ENCODE data around the gene PYROXD2. TPM values are rescaled to one million over a fixed set of nuclear protein-coding genes. Genes with fewer than 3 reads are reported as not detected.
A peak's percentile ranks its signal among the peaks of the same experiment; 100 is the strongest.

PYROXD2 gene
- polyA plus RNA-seq, 1 experiment = 23.1 TPM

- ChIA-PET POLR2A (no interaction called here), CTCF (interaction anchor here (1.0 kb wide), 1 partner anchor 39 kb away, joined by 3 read pairs; no protein-coding TSS in a partner anchor)
- H3K27me3 ChIP-seq (ENCODE audit: control insufficient read depth, insufficient read depth, low read length) = no peaks in the 10 kb centered on the region; the same call in 1 of the 2 replicates
- no peak for TF ChIP-seq CTCF (IDR thresholded peaks at IDR 0.05; ENCODE audit: insufficient read depth, low read depth, low read length)
- H3K4me3 ChIP-seq (ENCODE audit: low read depth, low read length) = no peak overlapping the region
- DNase-seq (ENCODE audit: low read depth) = no peak
- no peaks in the 10 kb centered on the region for H3K36me3 ChIP-seq (ENCODE audit: control insufficient read depth, insufficient read depth, low read length)
These were observed 60.5 kb downstream of the PYROXD2 start for GRCh38 chr10:98354491-98354890.

DNA sequence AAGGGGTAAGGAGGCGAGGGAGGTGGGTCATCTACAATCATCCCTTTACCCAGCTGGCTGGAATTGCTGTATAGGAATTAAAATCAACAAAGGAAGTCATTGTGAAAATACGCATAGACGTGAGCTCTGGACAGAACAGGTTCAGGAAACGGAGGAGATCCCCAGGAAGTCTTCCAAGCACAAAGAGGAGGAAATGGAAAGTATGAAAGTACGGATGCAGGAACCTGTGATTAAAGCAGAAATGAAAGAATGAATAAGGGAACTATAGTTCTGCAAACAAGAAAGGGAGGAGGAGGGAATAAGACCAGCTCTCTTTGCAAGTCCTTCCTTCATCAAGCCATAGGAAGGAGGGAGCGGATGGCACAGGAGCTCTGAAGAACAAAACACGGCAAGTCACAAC lies 61.8 kb downstream of the PYROXD2 start:
- Histone ChIP-seq H3K27me3 (ENCODE audit: control insufficient read depth, insufficient read depth, low read length) (no peaks in the 10 kb centered on the region; the same call in 1 of the 2 replicates), H3K36me3 (ENCODE audit: control insufficient read depth, insufficient read depth, low read length) (no peaks in the 10 kb centered on the region), H3K4me3 (ENCODE audit: low read depth, low read length) (no peak overlapping the region)
- DNase-seq (ENCODE audit: low read depth) = no peak
- CTCF ChIA-PET = interaction anchor here (0.7 to 1.0 kb wide), 3 partner anchors 14 to 111 kb away, joined by 3 read pairs; no protein-coding TSS in a partner anchor
- POLR2A ChIA-PET = no interaction called here
- TF ChIP-seq CTCF (IDR thresholded peaks at IDR 0.05; ENCODE audit: insufficient read depth, low read depth, low read length) = no peak

- DNase-seq (ENCODE audit: low read depth) = no peak
- ChIA-PET POLR2A (no interaction called here), CTCF (interaction anchor here (0.8 to 1.1 kb wide), 3 partner anchors 11 to 29 kb away, joined by 3 read pairs; no protein-coding TSS in a partner anchor)
- no peak for TF ChIP-seq CTCF (IDR thresholded peaks at IDR 0.05; ENCODE audit: insufficient read depth, low read depth, low read length)
- Histone ChIP-seq H3K4me3 (ENCODE audit: low read depth, low read length) (no peak overlapping the region), H3K27me3 (ENCODE audit: control insufficient read depth, insufficient read depth, low read length) (no peaks in the 10 kb centered on the region; the same call in 1 of the 2 replicates), H3K36me3 (ENCODE audit: control insufficient read depth, insufficient read depth, low read length) (no peaks in the 10 kb centered on the region)
These were observed 63.1 kb downstream of the PYROXD2 start for GRCh38 chr10:98351831-98352402.

GRCh38 chr10:98349508-98349922 lies 65.5 kb downstream of the PYROXD2 start:
- POLR2A ChIA-PET = no interaction called here
- Histone ChIP-seq H3K36me3 (ENCODE audit: control insufficient read depth, insufficient read depth, low read length) (no peaks in the 10 kb centered on the region), H3K27me3 (ENCODE audit: control insufficient read depth, insufficient read depth, low read length) (no peaks in the 10 kb centered on the region; the same call in 1 of the 2 replicates), H3K4me3 (ENCODE audit: low read depth, low read length) (no peak overlapping the region)
- peak; percentile 100 for DNase-seq (ENCODE audit: low read depth)
- CTCF ChIA-PET = interaction anchor here (0.6 to 2.2 kb wide), 7 partner anchors 8 to 851 kb away, joined by 3 to 9 read pairs (median 4); partner anchors contain the start of gene UBTD1
- no peak for TF ChIP-seq CTCF (IDR thresholded peaks at IDR 0.05; ENCODE audit: insufficient read depth, low read depth, low read length)

DNA sequence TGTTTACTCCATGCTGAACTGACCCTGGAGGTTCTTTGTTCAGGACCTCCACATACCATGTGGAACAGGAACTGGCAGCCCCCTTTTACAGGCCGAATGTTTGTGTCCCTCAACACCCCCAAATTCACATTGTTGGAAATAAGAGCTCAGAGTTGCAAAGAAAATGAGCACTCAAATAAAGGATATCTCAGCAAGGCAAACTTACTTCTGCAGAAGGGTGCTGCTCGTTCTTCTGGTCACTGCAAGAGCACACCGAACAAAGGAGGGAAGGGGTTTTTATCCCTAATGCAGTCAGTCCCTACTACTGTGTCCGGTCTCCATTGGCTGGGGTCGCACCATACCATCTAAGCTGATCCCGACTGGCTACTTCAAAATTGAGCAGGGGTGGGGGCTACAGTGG lies 68.1 kb downstream of the PYROXD2 start:
- TF ChIP-seq CTCF (IDR thresholded peaks at IDR 0.05; ENCODE audit: insufficient read depth, low read depth, low read length) = no peak
- DNase-seq (ENCODE audit: low read depth) = no peak
- no peaks in the 10 kb centered on the region for H3K27me3 ChIP-seq (ENCODE audit: control insufficient read depth, insufficient read depth, low read length)
- ChIA-PET CTCF (interaction anchor here (1.0 to 1.7 kb wide), 2 partner anchors 14 to 16 kb away, joined by 4 read pairs; no protein-coding TSS in a partner anchor), POLR2A (no interaction called here)
- no peak overlapping the region for H3K4me3 ChIP-seq (ENCODE audit: low read depth, low read length)
- H3K36me3 ChIP-seq (ENCODE audit: control insufficient read depth, insufficient read depth, low read length) = no peaks in the 10 kb centered on the region
